SK-N-MC (cell line): ENCODE results near the gene NRXN3.

Experiments used
- DNase-seq: peaks from one replicate; pipeline ENCODE4 v3.0.0-alpha.2; 2011; ENCODE audit warnings: low read depth, low spot score
- H3K27ac ChIP-seq: fragments of 200-600 bp; sonication (generic); 2 replicates; pipeline ENCODE4 v1.5.1; 2016; ENCODE audit warnings: mixed run types
- H3K36me3 ChIP-seq: fragments of 200-600 bp; sonication (generic); 2 replicates; pipeline ENCODE4 v1.6.1; 2017; ENCODE audit warnings: antibody characterized with exemption, low read length, mixed read lengths; ENCODE audit not compliant: insufficient read depth
- H3K4me3 ChIP-seq: fragments of 200-600 bp; sonication (generic); 2 replicates; pipeline ENCODE4 v1.5.1; 2016
- H3K9ac ChIP-seq: fragments of 200-600 bp; sonication (generic); 2 replicates; pipeline ENCODE4 v1.8.0; 2017; ENCODE audit warnings: mixed run types, mixed read lengths; ENCODE audit not compliant: insufficient read length
- H3K9me3 ChIP-seq: fragments of 200-600 bp; sonication (generic); 2 replicates; pipeline ENCODE4 v1.6.1; 2017; ENCODE audit warnings: low read depth, mild to moderate bottlenecking, antibody characterized with exemption, low read length, moderate library complexity, mixed read lengths
- EZH2 ChIP-seq: fragments of 200-600 bp; sonication (generic); IDR thresholded peaks from one replicate; pipeline ENCODE4 v1.6.1; 2017; ENCODE audit warnings: antibody characterized with exemption
- FOXP2 ChIP-seq: optimal IDR thresholded peaks from 2 replicates; pipeline ENCODE3; 2011; ENCODE audit warnings: mild to moderate bottlenecking, moderate library complexity; ENCODE audit not compliant: insufficient read depth; ENCODE audit errors: extremely low read length, control extremely low read depth
- POLR2AphosphoS5 ChIP-seq: IDR thresholded peaks from 2 replicates; pipeline ENCODE4 v1.6.1; 2012; ENCODE audit warnings: mild to moderate bottlenecking, low read depth, low read length, borderline replicate concordance

The NRXN3 gene

GRCh38 chr14:79278286-79278797 lies 1108.2 kb downstream of the NRXN3 start:
- no peaks in the 10 kb centered on the region for H3K36me3 ChIP-seq
- DNase-seq = no peak
- TF ChIP-seq EZH2 (no peak), POLR2AphosphoS5 (no peak), FOXP2 (no peak)
- H3K27ac ChIP-seq = no peak overlapping the region
- H3K9ac ChIP-seq = no peak overlapping the region
- no peaks in the 10 kb centered on the region for H3K9me3 ChIP-seq
- peak overlapping the region; percentile 62 for H3K4me3 ChIP-seq

GRCh38 chr14:79278798-79279644 lies 1108.8 kb downstream of the NRXN3 start:
- Histone ChIP-seq H3K4me3 (peak overlapping the region; percentile 62), H3K36me3 (no peaks in the 10 kb centered on the region), H3K9me3 (no peaks in the 10 kb centered on the region), H3K9ac (no peak overlapping the region), H3K27ac (no peak overlapping the region)
- TF ChIP-seq FOXP2 (no peak), EZH2 (no peak), POLR2AphosphoS5 (no peak)
- no peak for DNase-seq

DNA sequence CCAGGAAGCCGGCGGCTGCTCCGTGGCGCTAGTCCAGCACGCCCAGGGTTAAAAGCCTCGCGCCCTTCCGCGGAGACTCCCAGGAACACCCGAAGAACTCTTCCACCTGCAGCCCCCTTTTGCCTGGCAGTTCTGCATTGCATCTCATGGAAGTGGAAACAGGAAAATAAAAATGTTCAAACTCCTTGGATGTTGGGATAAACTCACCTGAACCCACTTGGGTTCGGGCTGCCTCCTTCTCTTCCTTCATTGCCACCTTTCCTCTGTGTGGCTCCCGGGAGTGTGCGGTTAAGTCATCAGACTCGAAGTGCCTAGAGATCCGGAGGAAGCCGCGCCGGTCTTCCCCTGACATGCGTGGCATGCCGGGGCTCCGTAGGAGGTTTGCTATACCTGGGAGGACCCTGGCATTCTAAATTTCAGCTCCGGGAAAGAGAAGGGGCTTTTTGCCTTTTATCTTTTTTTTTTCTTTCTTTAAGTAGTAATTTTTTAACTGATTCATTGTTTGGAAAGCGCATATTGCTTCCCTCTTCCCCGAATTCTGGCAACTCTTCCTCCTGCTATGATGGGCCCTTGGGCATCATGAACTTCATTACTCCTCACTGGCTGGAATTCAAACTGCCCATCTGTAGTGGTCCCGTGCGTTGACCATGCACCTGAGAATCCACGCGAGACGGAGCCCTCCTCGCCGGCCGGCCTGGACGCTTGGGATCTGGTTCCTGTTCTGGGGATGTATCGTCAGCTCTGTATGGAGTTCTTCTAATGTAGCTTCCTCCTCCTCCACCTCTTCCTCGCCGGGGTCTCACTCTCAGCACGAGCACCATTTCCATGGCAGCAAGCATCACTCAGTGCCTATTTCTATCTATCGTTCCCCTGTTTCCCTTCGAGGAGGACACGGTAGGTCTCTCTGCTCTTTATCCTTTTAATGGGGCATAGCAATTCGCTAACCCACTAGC lies 1109.7 kb downstream of the NRXN3 start:
- Histone ChIP-seq H3K36me3 (no peaks in the 10 kb centered on the region), H3K9me3 (no peaks in the 10 kb centered on the region), H3K9ac (no peak overlapping the region), H3K4me3 (peak overlapping the region; percentile 62), H3K27ac (no peak overlapping the region)
- no peak for DNase-seq
- TF ChIP-seq FOXP2 (no peak), EZH2 (peak; percentile 69)

DNA sequence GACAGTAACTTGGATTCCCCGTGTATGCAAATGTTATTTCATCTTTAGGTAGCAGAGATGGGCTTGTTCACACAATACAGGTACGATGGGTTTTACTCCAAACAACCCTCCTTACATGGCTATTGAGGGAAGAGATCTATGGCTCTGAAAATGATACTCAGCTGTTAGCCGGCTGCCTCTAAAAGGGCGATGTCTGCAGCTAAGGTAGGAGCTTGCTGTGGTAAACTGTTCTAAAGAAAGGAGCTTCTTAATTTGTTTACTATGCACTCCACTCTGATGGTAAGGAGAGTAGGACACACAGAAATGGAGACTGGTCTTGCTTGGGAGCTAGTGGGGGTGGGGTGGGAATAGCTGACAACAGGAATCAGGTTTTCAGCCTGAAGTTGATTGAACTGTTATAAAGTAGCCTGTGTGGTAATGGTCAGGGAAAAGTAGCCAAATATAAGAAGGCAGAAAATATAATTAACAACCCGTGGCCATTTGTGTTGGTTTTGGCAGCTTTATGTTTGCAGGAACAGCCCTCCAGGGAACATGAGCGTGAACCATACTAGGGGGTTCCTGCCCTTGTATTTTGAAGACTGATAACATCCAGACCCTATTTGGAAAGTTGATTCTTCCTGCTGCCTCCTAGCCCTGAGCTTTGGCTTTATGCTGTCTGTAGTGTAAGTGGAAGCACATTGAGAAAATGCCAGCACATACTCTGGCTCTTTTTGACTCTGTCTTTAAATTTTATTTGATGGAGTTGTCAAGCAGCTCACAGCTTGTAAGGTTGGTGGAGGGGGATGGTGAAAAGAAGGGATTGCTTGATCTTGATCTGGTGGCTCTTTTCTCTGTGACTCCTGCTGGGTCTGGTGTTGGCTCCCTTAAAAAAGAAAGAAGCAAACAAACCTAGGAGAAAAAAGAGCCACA lies 1111.3 kb downstream of the NRXN3 start:
- H3K9ac ChIP-seq = no peak overlapping the region
- no peak for TF ChIP-seq EZH2
- H3K4me3 ChIP-seq = no peak overlapping the region
- DNase-seq = no peak
- no peak overlapping the region for H3K27ac ChIP-seq
- no peaks in the 10 kb centered on the region for H3K9me3 ChIP-seq
- H3K36me3 ChIP-seq = no peaks in the 10 kb centered on the region

GRCh38 chr14:79284621-79285020 lies 1114.4 kb downstream of the NRXN3 start:
- TF ChIP-seq POLR2AphosphoS5 (no peak), EZH2 (no peak), FOXP2 (no peak)
- H3K36me3 ChIP-seq = no peaks in the 10 kb centered on the region
- H3K4me3 ChIP-seq = no peak overlapping the region
- DNase-seq = no peak
- H3K9ac ChIP-seq = no peak overlapping the region
- H3K9me3 ChIP-seq = no peaks in the 10 kb centered on the region
- no peak overlapping the region for H3K27ac ChIP-seq

DNA sequence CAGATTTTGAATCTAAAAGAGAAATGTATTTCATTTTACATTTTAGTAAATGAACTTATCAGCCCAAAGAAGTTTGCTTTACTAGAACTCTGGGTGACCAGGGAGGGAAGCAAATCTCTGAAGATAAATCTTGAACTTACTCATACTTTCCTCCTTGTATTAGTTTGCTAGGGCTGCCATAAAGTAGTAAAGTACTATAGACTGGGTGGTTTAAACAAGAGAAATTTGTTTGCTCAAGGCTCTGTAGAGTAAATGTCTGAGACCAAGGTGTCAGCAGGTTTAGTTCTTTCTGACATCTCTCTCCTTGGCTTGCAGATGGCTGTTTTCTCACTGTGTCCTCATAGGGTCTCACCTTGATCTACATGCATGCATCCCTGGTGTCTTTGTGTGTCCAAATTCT lies 1115.1 kb downstream of the NRXN3 start:
- H3K9ac ChIP-seq = no peak overlapping the region
- no peak overlapping the region for H3K4me3 ChIP-seq
- DNase-seq = no peak
- H3K9me3 ChIP-seq = no peaks in the 10 kb centered on the region
- no peaks in the 10 kb centered on the region for H3K36me3 ChIP-seq
- no peak overlapping the region for H3K27ac ChIP-seq
- TF ChIP-seq EZH2 = no peak
- TF ChIP-seq FOXP2 = no peak
- no peak for TF ChIP-seq POLR2AphosphoS5

DNA sequence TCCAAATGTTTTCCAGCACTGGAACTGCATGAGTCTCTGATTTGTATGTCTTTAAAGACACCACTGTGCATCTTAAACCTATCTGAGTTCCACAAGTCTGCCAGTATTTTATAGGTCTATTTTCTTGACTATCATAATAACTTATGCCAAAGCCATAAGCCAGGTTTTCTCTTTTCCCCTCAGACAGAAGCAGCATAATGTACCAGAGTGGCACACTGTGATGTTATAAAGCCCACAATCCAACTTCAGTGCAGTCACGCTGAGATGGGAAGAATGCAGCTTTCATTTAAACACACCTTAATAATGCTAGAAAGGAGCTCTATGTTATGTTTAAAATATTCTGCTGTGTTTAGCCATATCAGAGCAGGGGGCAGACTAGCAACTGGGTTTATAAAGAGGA lies 1117.8 kb downstream of the NRXN3 start:
- Histone ChIP-seq H3K9me3 (no peaks in the 10 kb centered on the region), H3K36me3 (no peaks in the 10 kb centered on the region), H3K4me3 (no peak overlapping the region), H3K27ac (no peak overlapping the region), H3K9ac (no peak overlapping the region)
- no peak for TF ChIP-seq POLR2AphosphoS5
- no peak for TF ChIP-seq FOXP2
- TF ChIP-seq EZH2 = no peak
- DNase-seq = no peak
